Erythroblast (primary cell): ENCODE data around the gene SCN8A.

Experiments used
- GATA1 ChIP-seq: IDR thresholded peaks from 2 replicates; pipeline ENCODE4 v1.6.1; 2011; ENCODE audit warnings: low read depth, mild to moderate bottlenecking, control low read depth, low read length, moderate library complexity
- POLR2A ChIP-seq: IDR thresholded peaks from 2 replicates; pipeline ENCODE4 v1.6.1; 2011; ENCODE audit warnings: mild to moderate bottlenecking, low read length

GRCh38 chr12:51632623-51633022 lies 41.6 kb downstream of the SCN8A start:
- TF ChIP-seq POLR2A = no peak
- TF ChIP-seq GATA1 = no peak
